Measurements from ENCODE around the gene GARNL3. TPM values are rescaled to one million over a fixed set of nuclear protein-coding genes. Genes with fewer than 3 reads are reported as not detected.
A peak's percentile ranks its signal among the peaks of the same experiment; 100 is the strongest.

The GARNL3 gene
- total and polyA plus RNA-seq, 8 donors, result 0.76 to 35.8 (median 7.5) TPM

GRCh38 chr9:127396808-127397645 is 132.5 kb downstream of the GARNL3 start, which contains the start of gene SLC2A8:
SLC2A8 (plus strand) TSS chr9:127397169; CDS start chr9:127397231, 62 bp downstream.
- Histone ChIP-seq H3K4me3 (peak within 1 kb of the TSS; percentile 88 to 98 (median 92)), H3K27me3 (no peaks in the 10 kb centered on the region), H3K9me3 (no peaks in the 10 kb centered on the region), H3K36me3 (peaks cover 14 to 22% (median 21%) of the 10 kb centered on the region in 4 donors), H3K27ac (peak within 1 kb of the TSS; percentile 81 to 96 (median 93)), H3K4me1 (peaks cover 13 to 51% (median 31%) of the 10 kb centered on the region in 4 donors)
- TF ChIP-seq POLR2AphosphoS5 (IDR thresholded peaks at IDR 0.05), result peak; percentile 83 to 96 (median 95)
- peak in 2 of 4 donors; percentile 19 to 49 for TF ChIP-seq POLR2A (IDR thresholded peaks at IDR 0.05)
- no peak for TF ChIP-seq EP300 (IDR thresholded peaks at IDR 0.05)
- TF ChIP-seq CTCF (IDR thresholded peaks at IDR 0.05), result peak in 3 of 7 experiments; percentile 3 to 39 (median 10)
- DNase-seq, result peak; percentile 99 to 100
- intact Hi-C loops (cut with DNase I; ENCODE audit: low total_unique reads), result no loop called here
- 0 to 1% (median 0%) methylated on average over 21 to 87 of the region's 87 CpGs for WGBS, 5 donors

GRCh38 chr9:127397646-127398274 is 133.2 kb downstream of the GARNL3 start:
- intact Hi-C loops (cut with DNase I; ENCODE audit: low total_unique reads), result no loop called here
- Histone ChIP-seq H3K27ac (peak overlapping the region; percentile 81 to 96 (median 93)), H3K36me3 (peaks cover 14 to 30% (median 27%) of the 10 kb centered on the region in 4 donors), H3K9me3 (no peaks in the 10 kb centered on the region), H3K4me3 (peak overlapping the region; percentile 88 to 98 (median 92)), H3K27me3 (no peaks in the 10 kb centered on the region), H3K4me1 (peaks cover 13 to 53% (median 31%) of the 10 kb centered on the region in 4 donors)
- 0 to 2% (median 1%) methylated on average over 26 to 55 of the region's 55 CpGs for WGBS, 5 donors
- peak; percentile 40 to 82 for DNase-seq
- TF ChIP-seq POLR2AphosphoS5 (IDR thresholded peaks at IDR 0.05) (no peak), POLR2A (IDR thresholded peaks at IDR 0.05) (no peak), CTCF (IDR thresholded peaks at IDR 0.05) (peak in 4 of 7 experiments; percentile 12 to 49 (median 19)), EP300 (IDR thresholded peaks at IDR 0.05) (no peak)

GRCh38 chr9:127398275-127398647 is 133.7 kb downstream of the GARNL3 start:
- no peaks in the 10 kb centered on the region for H3K9me3 ChIP-seq
- peaks cover 13 to 55% (median 31%) of the 10 kb centered on the region in 4 donors for H3K4me1 ChIP-seq
- peaks cover 14 to 33% (median 30%) of the 10 kb centered on the region in 4 donors for H3K36me3 ChIP-seq
- peak overlapping the region in 4 of 5 donors; percentile 90 to 96 (median 94) for H3K27ac ChIP-seq
- H3K27me3 ChIP-seq, result no peaks in the 10 kb centered on the region
- intact Hi-C loops (cut with DNase I; ENCODE audit: low total_unique reads), result no loop called here
- DNase-seq, result no peak
- TF ChIP-seq POLR2AphosphoS5 (IDR thresholded peaks at IDR 0.05) (no peak), CTCF (IDR thresholded peaks at IDR 0.05) (no peak), POLR2A (IDR thresholded peaks at IDR 0.05) (no peak), EP300 (IDR thresholded peaks at IDR 0.05) (no peak)
- WGBS, 5 donors, result 11 to 45% (median 42%) methylated on average over 1 to 5 of the region's 5 CpGs
- peak overlapping the region; percentile 88 to 98 (median 92) for H3K4me3 ChIP-seq

- 83 to 96% (median 90%) methylated on average over 13 of the region's 13 CpGs for WGBS, 5 donors
- H3K4me1 ChIP-seq, result peaks cover 13 to 55% (median 31%) of the 10 kb centered on the region in 4 donors
These were observed 134.3 kb downstream of the GARNL3 start for GRCh38 chr9:127398715-127399400.

More at GRCh38 chr9:127398715-127399400, 134.3 kb downstream of the GARNL3 start:
- Histone ChIP-seq H3K27me3 (no peaks in the 10 kb centered on the region), H3K9me3 (no peaks in the 10 kb centered on the region), H3K27ac (peak overlapping the region in 1 of 5 donors; percentile 96), H3K4me3 (peak overlapping the region; percentile 88 to 98 (median 92)), H3K36me3 (peaks cover 20 to 39% (median 35%) of the 10 kb centered on the region in 4 donors)
- no peak for DNase-seq
- intact Hi-C loops (cut with DNase I; ENCODE audit: low total_unique reads), result no loop called here
- TF ChIP-seq CTCF (IDR thresholded peaks at IDR 0.05) (no peak), EP300 (IDR thresholded peaks at IDR 0.05) (no peak), POLR2A (IDR thresholded peaks at IDR 0.05) (no peak), POLR2AphosphoS5 (IDR thresholded peaks at IDR 0.05) (no peak)
